Psoas muscle (tissue), 8 donors: ENCODE data around the gene TBP. TPM values are rescaled to one million over a fixed set of nuclear protein-coding genes. Genes with fewer than 3 reads are reported as not detected.

ENCODE experiments used
- ATAC-seq, 4 donors: fragments of 200-7000 bp; cut with Tn5 transposase; one replicate each; pipeline ENCODE4 v1.9.1; 2020; ENCODE audit warnings: moderate library complexity in 3 of 4, mild to moderate bottlenecking in 2 of 4
- DNase-seq, 2 donors: peaks; one replicate each; pipeline ENCODE4 v3.0.0-alpha.2; 2020
- H3K27ac ChIP-seq: fragments of 200-600 bp; one replicate; pipeline ENCODE4 v1.8.0; 2022
- H3K27me3 ChIP-seq, 3 donors: fragments of 200-600 bp in 1 of 3; one replicate each; pipeline versions ENCODE4 v1.6.1 to v1.8.0; 2013 to 2022; ENCODE audit warnings: low read length in 2 of 3, mild to moderate bottlenecking in 2 of 3, moderate library complexity in 1 of 3; ENCODE audit not compliant: insufficient read depth in 3 of 3
- H3K36me3 ChIP-seq, 2 donors: fragments of 200-600 bp in 1 of 2; one replicate each; pipeline versions ENCODE4 v1.6.1 to v1.8.0; 2013 to 2022; ENCODE audit warnings: low read depth in 1 of 2, mild to moderate bottlenecking in 1 of 2, moderate library complexity in 1 of 2; ENCODE audit not compliant: insufficient read depth in 1 of 2
- H3K4me1 ChIP-seq: fragments of 200-600 bp; one replicate; pipeline ENCODE4 v1.8.0; 2022
- H3K4me3 ChIP-seq: fragments of 200-600 bp; one replicate; pipeline ENCODE4 v1.8.0; 2022; ENCODE audit warnings: mild to moderate bottlenecking
- H3K9me3 ChIP-seq: fragments of 200-600 bp; one replicate; pipeline ENCODE4 v1.8.0; 2022
- CTCF ChIP-seq: fragments of 200-600 bp; IDR thresholded peaks from one replicate; pipeline ENCODE4 v1.8.0; 2022; ENCODE audit warnings: antibody characterized with exemption
- WGBS, 3 donors: extraction: QIAGEN DNeasy Blood & Tissue Kit; methylation state at CpG; one replicate each; pipeline versions ENCODE4 v1.1.6 to v1.1.7; 2013; 5-methylcytosine and 5-hydroxymethylcytosine counted together
- intact Hi-C, 2 donors: fragments of 100-400 bp; cut with DNase I; formaldehyde crosslinking; loops; one replicate each; pipeline versions ENCODE4 v1.11.0 to v1.14.2; 2022
- polyA plus RNA-seq, 3 donors: library from polyadenylated mRNA; stranded (reverse); fragments of 200-250 nt; gene quantifications; one replicate each; pipeline ENCODE4 v1.2.3, GENCODE V29; 2013
- total RNA-seq, 4 donors: library from RNA; stranded (reverse); fragmentation: NEBNext Ultra II Directional in 2 of 4; extraction: Animal tissue kit (Norgen Biotek cat#: 25700) in 2 of 4; gene quantifications; one replicate each; pipeline versions ENCODE4 v1.2.1 to v1.2.4, GENCODE V29; 2021 to 2023
- donor health status: healthy with polysubstance abuse.
- donor health status: DM: no; HTN: no; CAD: no; lungs with moderate emphysema.
- donor health status: Bipolar disorder and iron deficiency.
- donor health status: healthy.
- donor health status: DM: yes; HTN: yes; CAD: no.
- donor health status: DM: no; HTN: no; CAD: no.
- donor health status: DM: no; HTN: no; CAD: no.
- donor health status: DM: yes; HTN: yes; CAD: no.

Gene TBP
- total and polyA plus RNA-seq, 7 donors: 6.9 to 20.0 (median 8.3) TPM

GRCh38 chr6:170555305-170555704 is 1.1 kb downstream of the TBP start:
- Histone ChIP-seq H3K27ac (peak overlapping the region; percentile 98), H3K4me3 (peak overlapping the region; percentile 74), H3K9me3 (no peaks in the 10 kb centered on the region), H3K4me1 (peaks cover 32% of the 10 kb centered on the region), H3K36me3 (peaks cover under 1 to 33% of the 10 kb centered on the region in 2 donors), H3K27me3 (no peaks in the 10 kb centered on the region)
- DNase-seq (no peak), ATAC-seq (no peak)
- intact Hi-C loops: loop anchor here in 1 of 2 donors (10.0 kb wide), 1 partner anchor 831 kb away; the partner anchor contains the start of gene PHF10
- WGBS, 3 donors: 43 to 58% (median 55%) methylated on average over 3 of the region's 3 CpGs
- no peak for TF ChIP-seq CTCF

GRCh38 chr6:170561555-170561954 is 7.4 kb downstream of the TBP start:
- no peak for DNase-seq
- Histone ChIP-seq H3K4me1 (no peaks in the 10 kb centered on the region), H3K27me3 (no peaks in the 10 kb centered on the region), H3K36me3 (peaks cover 5 to 95% of the 10 kb centered on the region in 2 donors), H3K4me3 (no peak overlapping the region), H3K9me3 (no peaks in the 10 kb centered on the region), H3K27ac (no peak overlapping the region)
- intact Hi-C loops: no loop called here
- TF ChIP-seq CTCF: no peak
- WGBS, 3 donors: 93 to 97% (median 95%) methylated on average over 4 of the region's 4 CpGs
- no peak for ATAC-seq

GRCh38 chr6:170564936-170565530 is 10.9 kb downstream of the TBP start:
- peaks cover 9 to 99% of the 10 kb centered on the region in 2 donors for H3K36me3 ChIP-seq
- ATAC-seq (no peak), DNase-seq (no peak)
- H3K9me3 ChIP-seq: no peaks in the 10 kb centered on the region
- H3K4me1 ChIP-seq: no peaks in the 10 kb centered on the region
- 97 to 98% (median 97%) methylated on average over 7 to 8 of the region's 8 CpGs for WGBS, 3 donors
- intact Hi-C loops: no loop called here
- H3K4me3 ChIP-seq: no peak overlapping the region
- H3K27ac ChIP-seq: no peak overlapping the region
- no peaks in the 10 kb centered on the region for H3K27me3 ChIP-seq
- no peak for TF ChIP-seq CTCF

- H3K4me1 ChIP-seq: no peaks in the 10 kb centered on the region
- no peak overlapping the region for H3K27ac ChIP-seq
- DNase-seq: no peak
- no peak for TF ChIP-seq CTCF
- WGBS, 3 donors: 60 to 86% (median 83%) methylated on average over 2 of the region's 2 CpGs
- no peak for ATAC-seq
- no peaks in the 10 kb centered on the region for H3K27me3 ChIP-seq
- H3K4me3 ChIP-seq: no peak overlapping the region
- H3K36me3 ChIP-seq: peaks cover 19 to 97% of the 10 kb centered on the region in 2 donors
- intact Hi-C loops: no loop called here
- H3K9me3 ChIP-seq: no peaks in the 10 kb centered on the region
Measured at GRCh38 chr6:170572704-170573466, 18.7 kb downstream of the TBP start.
